ENCODE results near the gene PLD5.

- TF ChIP-seq CTCF (IDR thresholded peaks at IDR 0.05) (no peak), POLR2A (IDR thresholded peaks at IDR 0.05) (no peak)
Measured at GRCh38 chr1:242427519-242427918, 97.0 kb downstream of the PLD5 start.

Measured in ovary (tissue), 3 donors.